ENCODE results near the gene MSN. TPM values are rescaled to one million over a fixed set of nuclear protein-coding genes. Genes with fewer than 3 reads are reported as not detected.

Gene MSN
- total RNA-seq, 1 donor from 2014 or later, result 802 TPM

- no peak for DNase-seq (ENCODE audit: extremely low read depth, low read depth, low spot score)
Measured at GRCh38 chrX:65783746-65784145, 116.3 kb downstream of the MSN start.

Other genes starting within 250 kb of the MSN start
- 26.1 and 27.8 TPM in 2 replicates for gene LAS1L, start 132.9 kb upstream of the MSN start, total RNA-seq

All from glomerular endothelial cell (primary cell).